ENCODE measurements around the gene MEGF6.

GRCh38 chr1:3603156-3603555, 8.2 kb downstream of the MEGF6 start:
- no peak for TF ChIP-seq CTCF (IDR thresholded peaks at IDR 0.05)
- TF ChIP-seq POLR2A (IDR thresholded peaks at IDR 0.05): no peak
- no peak for TF ChIP-seq POLR2AphosphoS5 (IDR thresholded peaks at IDR 0.05)
